ENCODE measurements around the gene SERPINB7. TPM values are rescaled to one million over a fixed set of nuclear protein-coding genes. Genes with fewer than 3 reads are reported as not detected.

SERPINB7 gene
- polyA plus RNA-seq, 4 donors: 0.20 to 0.65 (median 0.54) TPM

- DNase-seq (ENCODE audit: low read depth in 4 of 4, low spot score in 2 of 4): no peak
Measured at GRCh38 chr18:63837590-63837989, 62.4 kb downstream of the SERPINB7 start.

DNA sequence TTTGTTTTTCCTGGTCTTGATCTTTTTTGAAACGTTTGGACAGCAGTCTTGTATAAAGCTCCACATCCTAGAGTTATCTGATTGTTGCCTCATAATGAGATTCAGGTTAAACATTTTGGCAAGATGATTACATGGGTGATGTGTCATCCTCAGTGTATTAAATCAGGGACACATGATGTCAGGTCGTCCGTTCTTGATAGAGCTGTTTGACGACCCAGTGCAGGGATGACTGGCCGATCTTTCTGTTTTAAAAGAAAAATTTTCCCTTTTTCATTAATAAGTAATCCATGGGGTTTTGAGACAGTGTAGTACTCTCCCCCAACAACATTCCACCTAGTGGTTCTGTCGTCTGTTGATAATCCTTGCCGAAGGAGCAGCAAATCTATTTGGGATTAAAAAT is 67.8 kb downstream of the SERPINB7 start:
- DNase-seq (ENCODE audit: low read depth in 4 of 4, low spot score in 2 of 4): no peak

DNA sequence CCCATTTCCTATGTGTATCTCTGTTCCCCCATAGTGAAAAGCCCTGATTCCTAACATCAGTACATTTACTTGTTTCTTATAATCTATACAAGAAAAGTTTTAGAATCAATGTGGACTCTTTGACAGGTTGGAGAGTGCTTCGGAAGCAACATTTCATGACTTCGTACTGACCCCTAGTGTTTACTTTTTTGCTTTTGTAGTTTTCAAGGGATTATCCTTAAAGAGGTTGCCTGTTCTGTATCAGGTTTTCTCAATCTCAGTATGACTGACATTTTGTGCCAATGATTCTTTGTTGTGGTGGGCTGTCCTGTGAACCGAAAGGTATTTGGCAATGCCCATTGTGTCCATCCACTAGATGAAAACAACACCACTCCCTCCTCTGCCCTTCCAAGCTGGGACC is 69.0 kb downstream of the SERPINB7 start:
- peak in 1 of 4 donors; percentile 24 for DNase-seq (ENCODE audit: low read depth in 4 of 4, low spot score in 2 of 4)

GRCh38 chr18:63848159-63848558 is 72.9 kb downstream of the SERPINB7 start:
- peak in 3 of 4 donors; percentile 9 to 50 (median 28) for DNase-seq (ENCODE audit: low read depth in 4 of 4, low spot score in 2 of 4)

DNA sequence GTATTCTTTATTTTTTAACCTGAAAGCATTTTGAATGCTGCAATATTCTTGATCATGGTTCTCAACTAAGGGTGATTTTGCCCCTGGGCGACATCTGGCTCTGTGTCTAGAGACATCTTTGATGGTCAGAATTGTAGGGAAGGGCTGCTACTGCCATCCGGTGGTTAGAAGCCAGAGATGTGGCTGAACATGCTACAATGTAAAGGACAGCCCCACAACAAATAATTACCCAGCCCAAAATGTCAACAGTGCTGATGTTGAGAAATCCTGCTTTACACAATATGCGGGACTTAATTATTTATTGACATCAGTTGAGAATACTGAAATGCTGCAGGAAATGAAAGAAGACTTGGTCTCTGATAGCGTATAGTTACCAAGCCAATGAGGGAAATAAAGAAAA is 74.8 kb downstream of the SERPINB7 start:
- no peak for DNase-seq (ENCODE audit: low read depth in 4 of 4, low spot score in 2 of 4)

DNA sequence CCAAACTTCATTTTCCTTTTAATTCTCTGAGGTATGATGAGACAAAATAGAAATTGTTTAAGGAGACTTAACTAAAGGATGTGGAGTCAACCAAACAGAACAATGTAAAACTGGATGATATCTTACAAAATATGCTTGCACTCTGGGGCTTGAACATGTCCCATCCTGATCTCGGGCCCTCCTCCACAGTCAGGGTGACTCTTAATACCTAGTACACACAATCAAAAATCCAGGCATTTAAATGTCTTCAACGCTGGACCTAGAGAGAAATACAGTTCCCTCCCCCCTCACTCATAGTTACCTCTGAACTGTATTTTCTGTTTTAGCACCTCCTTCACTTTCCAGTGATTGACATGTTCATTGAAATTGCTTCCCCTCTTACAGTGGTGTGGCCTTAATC is 75.4 kb downstream of the SERPINB7 start:
- no peak for DNase-seq (ENCODE audit: low read depth in 4 of 4, low spot score in 2 of 4)

Other genes with a start within 250 kb of the SERPINB7 start
- gene SERPINB12, start 233.0 kb upstream of the SERPINB7 start, polyA plus RNA-seq (ENCODE audit: insufficient read length in 4 of 4): not detected
- gene SERPINB13, start 188.1 kb upstream of the SERPINB7 start, polyA plus RNA-seq (ENCODE audit: insufficient read length in 4 of 4): not detected
- gene SERPINB4, start 131.2 kb upstream of the SERPINB7 start, polyA plus RNA-seq (ENCODE audit: insufficient read length in 4 of 4): under 1 TPM in 2 of 4 donors, not detected in 2; 0.08 TPM
- gene SERPINB3, start 113.5 kb upstream of the SERPINB7 start, polyA plus RNA-seq (ENCODE audit: insufficient read length in 4 of 4): under 1 TPM in 2 of 4 donors, not detected in 2; 0.13 TPM
- not detected for gene SERPINB11, start 72.5 kb upstream of the SERPINB7 start, polyA plus RNA-seq (ENCODE audit: insufficient read length in 4 of 4)
- under 1 TPM; 0.09 to 0.27 (median 0.14) TPM for gene SERPINB2, start 112.3 kb downstream of the SERPINB7 start, polyA plus RNA-seq (ENCODE audit: insufficient read length in 4 of 4)
- gene SERPINB10, start 132.5 kb downstream of the SERPINB7 start, polyA plus RNA-seq (ENCODE audit: insufficient read length in 4 of 4): under 1 TPM; 0.19 to 0.38 (median 0.35) TPM
- gene HMSD, start 173.9 kb downstream of the SERPINB7 start, polyA plus RNA-seq (ENCODE audit: insufficient read length in 4 of 4): 1 to 10 TPM; 1.2 to 2.2 (median 1.6) TPM
- gene SERPINB8, start 194.7 kb downstream of the SERPINB7 start, polyA plus RNA-seq (ENCODE audit: insufficient read length in 4 of 4): 1 to 10 TPM; 3.4 to 4.5 (median 3.6) TPM